Parathyroid adenoma (tissue), 2 donors: ENCODE measurements around the gene ITGB7.

ENCODE experiments used
- H2AFZ ChIP-seq: fragments of 300-600 bp; sonication (generic); one replicate; pipeline ENCODE4 v1.7.0; 2017; ENCODE audit warnings: antibody characterized with exemption, mild to moderate bottlenecking
- H3K27ac ChIP-seq: fragments of 300-600 bp; sonication (generic); one replicate; pipeline ENCODE4 v1.7.0; 2017
- H3K27me3 ChIP-seq: fragments of 300-600 bp; sonication (generic); one replicate; pipeline ENCODE4 v1.7.0; 2017; ENCODE audit warnings: low read length; ENCODE audit not compliant: control insufficient read depth, insufficient read depth
- H3K36me3 ChIP-seq: fragments of 300-600 bp; sonication (generic); one replicate; pipeline ENCODE4 v1.7.0; 2017; ENCODE audit warnings: low read length; ENCODE audit not compliant: control insufficient read depth, insufficient read depth
- H3K4me1 ChIP-seq: fragments of 300-600 bp; sonication (generic); one replicate; pipeline ENCODE4 v1.7.0; 2017; ENCODE audit warnings: control low read depth
- H3K4me2 ChIP-seq: fragments of 300-600 bp; sonication (generic); one replicate; pipeline ENCODE4 v1.7.0; 2017; ENCODE audit warnings: low read length
- H3K4me3 ChIP-seq: fragments of 300-600 bp; sonication (generic); one replicate; pipeline ENCODE4 v1.7.0; 2017; ENCODE audit warnings: low read depth, low read length
- H3K79me2 ChIP-seq: fragments of 300-600 bp; sonication (generic); one replicate; pipeline ENCODE4 v1.7.0; 2017; ENCODE audit warnings: control low read depth
- H3K9ac ChIP-seq: fragments of 300-600 bp; sonication (generic); one replicate; pipeline ENCODE4 v1.7.0; 2017; ENCODE audit warnings: mild to moderate bottlenecking
- H3K9me3 ChIP-seq: fragments of 300-600 bp; sonication (generic); one replicate; pipeline ENCODE4 v1.7.0; 2017; ENCODE audit warnings: low read length; ENCODE audit not compliant: control insufficient read depth
- CTCF ChIP-seq: fragments of 300-600 bp; sonication (generic); IDR thresholded peaks from one replicate; pipeline ENCODE4 v1.7.0; 2017; ENCODE audit warnings: antibody characterized with exemption, mild to moderate bottlenecking
- donor health status: primary hyperparathyroidism.

ITGB7 gene

GRCh38 chr12:53227836-53228235, 20.8 kb upstream of the ITGB7 start:
- H3K36me3 ChIP-seq, result no peaks in the 10 kb centered on the region
- H3K27me3 ChIP-seq, result no peaks in the 10 kb centered on the region
- no peak overlapping the region for H3K9ac ChIP-seq
- H3K4me1 ChIP-seq, result peaks cover 15% of the 10 kb centered on the region
- no peak overlapping the region for H3K4me2 ChIP-seq
- no peak for TF ChIP-seq CTCF
- H3K27ac ChIP-seq, result no peak overlapping the region
- H2AFZ ChIP-seq, result no peak overlapping the region
- no peaks in the 10 kb centered on the region for H3K79me2 ChIP-seq
- no peaks in the 10 kb centered on the region for H3K9me3 ChIP-seq
- no peak overlapping the region for H3K4me3 ChIP-seq

- no peak for TF ChIP-seq CTCF
- H3K4me2 ChIP-seq, result no peak overlapping the region
- no peak overlapping the region for H2AFZ ChIP-seq
- no peak overlapping the region for H3K27ac ChIP-seq
- H3K4me3 ChIP-seq, result no peak overlapping the region
- H3K27me3 ChIP-seq, result no peaks in the 10 kb centered on the region
- H3K79me2 ChIP-seq, result no peaks in the 10 kb centered on the region
- H3K4me1 ChIP-seq, result peaks cover 11% of the 10 kb centered on the region
- H3K9ac ChIP-seq, result no peak overlapping the region
- H3K9me3 ChIP-seq, result no peaks in the 10 kb centered on the region
- no peaks in the 10 kb centered on the region for H3K36me3 ChIP-seq
Measured at GRCh38 chr12:53227341-53227740, 20.3 kb upstream of the ITGB7 start.

GRCh38 chr12:53226815-53227214, 19.8 kb upstream of the ITGB7 start:
- H3K4me2 ChIP-seq, result no peak overlapping the region
- H3K4me3 ChIP-seq, result no peak overlapping the region
- no peaks in the 10 kb centered on the region for H3K36me3 ChIP-seq
- H3K9me3 ChIP-seq, result no peaks in the 10 kb centered on the region
- H2AFZ ChIP-seq, result no peak overlapping the region
- no peak overlapping the region for H3K9ac ChIP-seq
- no peaks in the 10 kb centered on the region for H3K27me3 ChIP-seq
- H3K27ac ChIP-seq, result no peak overlapping the region
- peaks cover 16% of the 10 kb centered on the region for H3K4me1 ChIP-seq
- TF ChIP-seq CTCF, result no peak
- no peaks in the 10 kb centered on the region for H3K79me2 ChIP-seq

- H3K27me3 ChIP-seq, result no peaks in the 10 kb centered on the region
- no peaks in the 10 kb centered on the region for H3K9me3 ChIP-seq
- no peak for TF ChIP-seq CTCF
- H3K4me1 ChIP-seq, result peaks cover 12% of the 10 kb centered on the region
- H2AFZ ChIP-seq, result no peak overlapping the region
- no peak overlapping the region for H3K9ac ChIP-seq
- H3K79me2 ChIP-seq, result no peaks in the 10 kb centered on the region
- H3K36me3 ChIP-seq, result no peaks in the 10 kb centered on the region
- no peak overlapping the region for H3K4me3 ChIP-seq
- H3K4me2 ChIP-seq, result no peak overlapping the region
- no peak overlapping the region for H3K27ac ChIP-seq
Measured at GRCh38 chr12:53225635-53226424, 18.8 kb upstream of the ITGB7 start.
